Measurements from ENCODE around the gene SERPINA4.

DNA sequence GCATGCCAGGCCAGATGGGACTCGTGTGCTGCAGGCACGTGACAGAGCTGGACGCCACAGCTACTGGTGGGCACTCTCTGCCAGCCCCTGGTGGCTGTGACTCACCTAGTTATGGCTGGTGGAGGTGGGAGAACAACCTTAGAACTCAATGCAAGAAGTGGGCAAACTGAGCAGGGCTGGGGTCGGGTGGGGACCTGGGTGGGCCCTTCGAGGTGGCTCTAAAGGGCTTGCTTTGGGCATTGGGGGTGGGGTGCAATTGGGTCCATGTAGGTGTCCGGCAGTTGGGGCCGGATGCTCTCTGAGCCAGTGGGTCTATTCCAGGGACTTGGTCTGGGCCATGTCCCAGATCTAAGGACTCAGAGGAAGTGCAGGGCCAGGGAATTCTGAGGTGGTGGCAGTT, 46.9 kb upstream of the SERPINA4 start:
- TF ChIP-seq ZNF174 (CRISPR knock-in tag; IDR thresholded peaks at IDR 0.05) (no peak), TOE1 (IDR thresholded peaks at IDR 0.05; ENCODE audit: borderline replicate concordance) (no peak), TOE1 (CRISPR knock-in tag; IDR thresholded peaks at IDR 0.05; ENCODE audit: borderline replicate concordance, low read depth) (no peak), MTA1 (IDR thresholded peaks at IDR 0.05; ENCODE audit: borderline replicate concordance) (no peak), MAZ (CRISPR knock-in tag; conservative IDR thresholded peaks at IDR 0.05 in 1 of 2, IDR thresholded peaks at IDR 0.05 in 1 of 2) (no peak), BRCA1 (IDR thresholded peaks at IDR 0.05) (no peak), BRCA1 (CRISPR knock-in tag; IDR thresholded peaks at IDR 0.05) (no peak), RFX5 (IDR thresholded peaks at IDR 0.05; ENCODE audit: low read depth, low read length) (no peak), PHF21A (IDR thresholded peaks at IDR 0.05; ENCODE audit: borderline replicate concordance, low read depth) (no peak), ZFP1 (CRISPR knock-in tag; IDR thresholded peaks at IDR 0.05) (no peak)
- TF ChIP-seq, protein P1, sequence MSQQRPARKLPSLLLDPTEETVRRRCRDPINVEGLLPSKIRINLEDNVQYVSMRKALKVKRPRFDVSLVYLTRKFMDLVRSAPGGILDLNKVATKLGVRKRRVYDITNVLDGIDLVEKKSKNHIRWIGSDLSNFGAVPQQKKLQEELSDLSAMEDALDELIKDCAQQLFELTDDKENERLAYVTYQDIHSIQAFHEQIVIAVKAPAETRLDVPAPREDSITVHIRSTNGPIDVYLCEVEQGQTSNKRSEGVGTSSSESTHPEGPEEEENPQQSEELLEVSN (IDR thresholded peaks at IDR 0.05; ENCODE audit: borderline replicate concordance in 1 of 2, extremely low read depth in 1 of 2, insufficient read depth in 1 of 2, insufficient read length in 1 of 2, low read depth in 1 of 2, low read length in 1 of 2, poor library complexity in 1 of 2, severe bottlenecking in 1 of 2) = no peak
- TF ChIP-seq, protein P2, sequence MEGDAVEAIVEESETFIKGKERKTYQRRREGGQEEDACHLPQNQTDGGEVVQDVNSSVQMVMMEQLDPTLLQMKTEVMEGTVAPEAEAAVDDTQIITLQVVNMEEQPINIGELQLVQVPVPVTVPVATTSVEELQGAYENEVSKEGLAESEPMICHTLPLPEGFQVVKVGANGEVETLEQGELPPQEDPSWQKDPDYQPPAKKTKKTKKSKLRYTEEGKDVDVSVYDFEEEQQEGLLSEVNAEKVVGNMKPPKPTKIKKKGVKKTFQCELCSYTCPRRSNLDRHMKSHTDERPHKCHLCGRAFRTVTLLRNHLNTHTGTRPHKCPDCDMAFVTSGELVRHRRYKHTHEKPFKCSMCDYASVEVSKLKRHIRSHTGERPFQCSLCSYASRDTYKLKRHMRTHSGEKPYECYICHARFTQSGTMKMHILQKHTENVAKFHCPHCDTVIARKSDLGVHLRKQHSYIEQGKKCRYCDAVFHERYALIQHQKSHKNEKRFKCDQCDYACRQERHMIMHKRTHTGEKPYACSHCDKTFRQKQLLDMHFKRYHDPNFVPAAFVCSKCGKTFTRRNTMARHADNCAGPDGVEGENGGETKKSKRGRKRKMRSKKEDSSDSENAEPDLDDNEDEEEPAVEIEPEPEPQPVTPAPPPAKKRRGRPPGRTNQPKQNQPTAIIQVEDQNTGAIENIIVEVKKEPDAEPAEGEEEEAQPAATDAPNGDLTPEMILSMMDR (IDR thresholded peaks at IDR 0.05 in 2 of 3, conservative IDR thresholded peaks at IDR 0.05 in 1 of 3; ENCODE audit: insufficient read depth in 2 of 3, low read depth in 1 of 3, low read length in 3 of 3) = no peak
- TF ChIP-seq, protein P3, sequence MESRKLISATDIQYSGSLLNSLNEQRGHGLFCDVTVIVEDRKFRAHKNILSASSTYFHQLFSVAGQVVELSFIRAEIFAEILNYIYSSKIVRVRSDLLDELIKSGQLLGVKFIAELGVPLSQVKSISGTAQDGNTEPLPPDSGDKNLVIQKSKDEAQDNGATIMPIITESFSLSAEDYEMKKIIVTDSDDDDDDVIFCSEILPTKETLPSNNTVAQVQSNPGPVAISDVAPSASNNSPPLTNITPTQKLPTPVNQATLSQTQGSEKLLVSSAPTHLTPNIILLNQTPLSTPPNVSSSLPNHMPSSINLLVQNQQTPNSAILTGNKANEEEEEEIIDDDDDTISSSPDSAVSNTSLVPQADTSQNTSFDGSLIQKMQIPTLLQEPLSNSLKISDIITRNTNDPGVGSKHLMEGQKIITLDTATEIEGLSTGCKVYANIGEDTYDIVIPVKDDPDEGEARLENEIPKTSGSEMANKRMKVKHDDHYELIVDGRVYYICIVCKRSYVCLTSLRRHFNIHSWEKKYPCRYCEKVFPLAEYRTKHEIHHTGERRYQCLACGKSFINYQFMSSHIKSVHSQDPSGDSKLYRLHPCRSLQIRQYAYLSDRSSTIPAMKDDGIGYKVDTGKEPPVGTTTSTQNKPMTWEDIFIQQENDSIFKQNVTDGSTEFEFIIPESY (CRISPR knock-in tag; IDR thresholded peaks at IDR 0.05) = no peak
